GM12878 (cell line): Measurements from ENCODE around the gene SCCPDH.

Experiments
- ATF7 ChIP-seq: fragments of 450-650 bp; IDR thresholded peaks from 2 replicates; pipeline ENCODE4 v1.6.1; 2016; ENCODE audit warnings: low read depth, mild to moderate bottlenecking
- CEBPB ChIP-seq, 2 experiments: fragments of 150-350 bp in 1 of 2; IDR thresholded peaks; 2 replicates each; pipeline ENCODE4 v1.6.1; 2012 to 2014; ENCODE audit warnings: low read depth in 2 of 2, low read length in 2 of 2, borderline replicate concordance in 1 of 2, inconsistent platforms in 1 of 2
- CHD4 ChIP-seq: fragments of 200-600 bp; sonication (generic); IDR thresholded peaks from 2 replicates; pipeline ENCODE4 v1.6.1; 2016; ENCODE audit warnings: mild to moderate bottlenecking
- CTCF ChIP-seq, 3 experiments: IDR thresholded peaks in 2 of 3; conservative IDR thresholded peaks in 1 of 3; 2 replicates each; pipeline ENCODE4 v1.5.1; 2011; ENCODE audit warnings: low read depth in 3 of 3, low read length in 3 of 3, mild to moderate bottlenecking in 3 of 3, control low read depth in 2 of 3, moderate library complexity in 2 of 3, inconsistent platforms in 1 of 3, mixed read lengths in 1 of 3; ENCODE audit not compliant: control insufficient read depth in 2 of 3, insufficient read depth in 1 of 3; ENCODE audit errors: extremely low read depth in 1 of 3
- EGR1 ChIP-seq, 2 experiments: IDR thresholded peaks; 1 replicate in 1 of 2; 2 replicates in 1 of 2; pipeline ENCODE4 v1.6.1; 2011 to 2012; ENCODE audit warnings: low read depth in 2 of 2, low read length in 2 of 2, borderline replicate concordance in 1 of 2, mild to moderate bottlenecking in 1 of 2, moderate library complexity in 1 of 2
- EP300 ChIP-seq, 2 experiments: fragments of 150-350 bp in 1 of 2; IDR thresholded peaks; 2 replicates each; pipeline ENCODE4 v1.6.1; 2011 to 2012; ENCODE audit warnings: low read depth in 2 of 2, low read length in 2 of 2, borderline replicate concordance in 1 of 2, improper control_type of control experiment in 1 of 2, inconsistent platforms in 1 of 2; ENCODE audit not compliant: control insufficient read depth in 1 of 2
- KDM1A ChIP-seq: fragments of 200-600 bp; sonication (generic); IDR thresholded peaks from 2 replicates; pipeline ENCODE4 v1.6.1; 2016; ENCODE audit warnings: borderline replicate concordance
- NFIC ChIP-seq: IDR thresholded peaks from 2 replicates; pipeline ENCODE4 v1.6.1; 2012; ENCODE audit warnings: low read depth, mild to moderate bottlenecking, inconsistent platforms, low read length, moderate library complexity
- NFYB ChIP-seq: IDR thresholded peaks from 2 replicates; pipeline ENCODE4 v1.6.1; 2011; ENCODE audit warnings: low read depth, mild to moderate bottlenecking, low read length, improper control_type of control experiment, moderate library complexity; ENCODE audit not compliant: insufficient read depth
- RAD21 ChIP-seq: IDR thresholded peaks from 2 replicates; pipeline ENCODE4 v1.6.1; 2011; ENCODE audit warnings: mild to moderate bottlenecking, low read depth, low read length, moderate library complexity; ENCODE audit not compliant: insufficient read depth
- RELA ChIP-seq: fragments of 450-650 bp; IDR thresholded peaks from 2 replicates; pipeline ENCODE4 v1.8.0; 2014; ENCODE audit warnings: borderline replicate concordance; ENCODE audit not compliant: partially characterized antibody
- YY1 ChIP-seq: IDR thresholded peaks from 2 replicates; pipeline ENCODE4 v1.6.1; 2011; ENCODE audit warnings: low read depth, mild to moderate bottlenecking, low read length

- TF ChIP-seq ATF7 = no peak
- TF ChIP-seq EP300 (IDR thresholded peaks at IDR 0.05; ENCODE audit: borderline replicate concordance in 1 of 2, control insufficient read depth in 1 of 2, low read depth in 2 of 2, low read length in 2 of 2) = no peak
- no peak for TF ChIP-seq KDM1A
- TF ChIP-seq NFIC = no peak
- no peak for TF ChIP-seq RELA
- TF ChIP-seq EGR1 (IDR thresholded peaks at IDR 0.05; ENCODE audit: borderline replicate concordance in 1 of 2, low read depth in 2 of 2, low read length in 2 of 2) = no peak
- TF ChIP-seq CHD4 = no peak
- no peak for TF ChIP-seq NFYB
- TF ChIP-seq CTCF (IDR thresholded peaks at IDR 0.05 in 2 of 3, conservative IDR thresholded peaks at IDR 0.05 in 1 of 3; ENCODE audit: control insufficient read depth in 2 of 3, extremely low read depth in 1 of 3, insufficient read depth in 1 of 3, low read depth in 3 of 3, low read length in 3 of 3) = no peak
- no peak for TF ChIP-seq RAD21
- TF ChIP-seq CEBPB (IDR thresholded peaks at IDR 0.05; ENCODE audit: borderline replicate concordance in 1 of 2, low read depth in 2 of 2, low read length in 2 of 2) = no peak
- TF ChIP-seq YY1 = no peak
These were observed 79.2 kb downstream of the SCCPDH start for GRCh38 chr1:246803373-246803772.
